ENCODE measurements around the gene SPP1. TPM values are rescaled to one million over a fixed set of nuclear protein-coding genes. Genes with fewer than 3 reads are reported as not detected.

Gene SPP1
- total RNA-seq, 1 experiment from 2014 or later = 4.1 TPM

GRCh38 chr4:88028946-88029345 lies 53.4 kb downstream of the SPP1 start:
- Histone ChIP-seq H3K9me2 (ENCODE audit: insufficient read depth) (no peaks in the 10 kb centered on the region), H3K9ac (ENCODE audit: low read length) (no peak overlapping the region), H3K4me3 (replicated peaks in 1 of 2; ENCODE audit: low read depth in 1 of 2, low read length in 2 of 2) (no peak overlapping the region), H3K79me2 (ENCODE audit: insufficient read depth, low read length) (no peaks in the 10 kb centered on the region), H4K20me1 (ENCODE audit: insufficient read depth) (no peaks in the 10 kb centered on the region), H3K27ac (ENCODE audit: low read depth, low read length) (no peak overlapping the region), H2AFZ (ENCODE audit: low read depth, low read length, poor library complexity, severe bottlenecking) (no peak overlapping the region), H3K36me3 (ENCODE audit: control insufficient read depth in 1 of 2, insufficient read depth in 2 of 2, low read length in 2 of 2) (no peaks in the 10 kb centered on the region; a peak in 1 of 4 replicates), H3K27me3 (ENCODE audit: insufficient read depth, low read length) (no peaks in the 10 kb centered on the region), H3K4me1 (ENCODE audit: control insufficient read depth in 1 of 2, insufficient read depth in 2 of 2, low read length in 2 of 2) (no peaks in the 10 kb centered on the region), H3K4me2 (ENCODE audit: low read length) (no peak overlapping the region), H3K9me3 (ENCODE audit: control insufficient read depth in 1 of 2, insufficient read depth in 1 of 2, low read depth in 1 of 2, low read length in 2 of 2) (peaks cover 0 to 5% of the 10 kb centered on the region in 2 experiments; a peak in 3 of 4 replicates)
- no peak for ATAC-seq
- no TSS peak for BruUV-seq (replicated peaks)
- no peak for TF ChIP-seq POLR2A (IDR thresholded peaks at IDR 0.05; ENCODE audit: borderline replicate concordance, extremely low read depth, insufficient read depth, insufficient read length)
- no peak for TF ChIP-seq POLR2AphosphoS5 (IDR thresholded peaks at IDR 0.05; ENCODE audit: low read depth, low read length)
- no peak for TF ChIP-seq CBX3 (IDR thresholded peaks at IDR 0.05; ENCODE audit: low read depth)
- TF ChIP-seq EZH2 (IDR thresholded peaks at IDR 0.05) = no peak
- TF ChIP-seq ZNF274 (IDR thresholded peaks at IDR 0.05; ENCODE audit: low read depth, low read length) = no peak
- no peak for TF ChIP-seq SRF (IDR thresholded peaks at IDR 0.05; ENCODE audit: low read depth)
- TF ChIP-seq ZFX (IDR thresholded peaks at IDR 0.05) = no peak
- no peak for TF ChIP-seq ELF1 (IDR thresholded peaks at IDR 0.05; ENCODE audit: borderline replicate concordance, low read depth)
- TF ChIP-seq EZH2phosphoT487 (IDR thresholded peaks at IDR 0.05; ENCODE audit: borderline replicate concordance) = no peak
- no peak for TF ChIP-seq CEBPB (IDR thresholded peaks at IDR 0.05; ENCODE audit: low read depth)
- TF ChIP-seq JUND (IDR thresholded peaks at IDR 0.05) = no peak
- RAD21 ChIA-PET (ENCODE audit: low non-redundant PET in 1 of 2, low total read pairs in 2 of 2, uncharacterized antibody in 2 of 2, unreplicated experiment in 2 of 2) = no interaction called here
- intact Hi-C loops (cut with micrococcal nuclease) = no loop called here
- POLR2A ChIA-PET = no interaction called here
- DNase-seq (ENCODE audit: low read depth, low spot score) = no peak
- CTCF ChIA-PET = no interaction called here

GRCh38 chr4:88029556-88029955 lies 54.0 kb downstream of the SPP1 start:
- intact Hi-C loops (cut with micrococcal nuclease) = no loop called here
- no peak for DNase-seq (ENCODE audit: low read depth, low spot score)
- Histone ChIP-seq H4K20me1 (ENCODE audit: insufficient read depth) (no peaks in the 10 kb centered on the region), H3K79me2 (ENCODE audit: insufficient read depth, low read length) (no peaks in the 10 kb centered on the region), H3K9me3 (ENCODE audit: control insufficient read depth in 1 of 2, insufficient read depth in 1 of 2, low read depth in 1 of 2, low read length in 2 of 2) (peaks cover 0 to 5% of the 10 kb centered on the region in 2 experiments; a peak in 3 of 4 replicates), H3K36me3 (ENCODE audit: control insufficient read depth in 1 of 2, insufficient read depth in 2 of 2, low read length in 2 of 2) (no peaks in the 10 kb centered on the region; a peak in 1 of 4 replicates), H3K9ac (ENCODE audit: low read length) (no peak overlapping the region), H3K9me2 (ENCODE audit: insufficient read depth) (no peaks in the 10 kb centered on the region), H3K4me1 (ENCODE audit: control insufficient read depth in 1 of 2, insufficient read depth in 2 of 2, low read length in 2 of 2) (no peaks in the 10 kb centered on the region), H3K4me2 (ENCODE audit: low read length) (no peak overlapping the region), H2AFZ (ENCODE audit: low read depth, low read length, poor library complexity, severe bottlenecking) (no peak overlapping the region), H3K4me3 (replicated peaks in 1 of 2; ENCODE audit: low read depth in 1 of 2, low read length in 2 of 2) (no peak overlapping the region), H3K27ac (ENCODE audit: low read depth, low read length) (no peak overlapping the region), H3K27me3 (ENCODE audit: insufficient read depth, low read length) (no peaks in the 10 kb centered on the region)
- POLR2A ChIA-PET = no interaction called here
- BruUV-seq (replicated peaks) = no TSS peak
- RAD21 ChIA-PET (ENCODE audit: low non-redundant PET in 1 of 2, low total read pairs in 2 of 2, uncharacterized antibody in 2 of 2, unreplicated experiment in 2 of 2) = no interaction called here
- no peak for ATAC-seq
- CTCF ChIA-PET = interaction anchor here (0.6 kb wide), 1 partner anchor 24 kb away, joined by 3 read pairs; no protein-coding TSS in a partner anchor
- no peak for TF ChIP-seq YY1 (IDR thresholded peaks at IDR 0.05; ENCODE audit: extremely low read depth, insufficient replicate concordance, low read depth, low read length)
- no peak for TF ChIP-seq JUND (IDR thresholded peaks at IDR 0.05)
- no peak for TF ChIP-seq CTCF (IDR thresholded peaks at IDR 0.05 in 2 of 3, conservative IDR thresholded peaks at IDR 0.05 in 1 of 3; ENCODE audit: borderline replicate concordance in 1 of 3, insufficient read depth in 1 of 3, low read depth in 2 of 3, low read length in 2 of 3)
- no peak for TF ChIP-seq SIN3A (IDR thresholded peaks at IDR 0.05; ENCODE audit: low read depth)
- no peak for TF ChIP-seq ATF3 (IDR thresholded peaks at IDR 0.05)
- no peak for TF ChIP-seq POLR2AphosphoS5 (IDR thresholded peaks at IDR 0.05; ENCODE audit: low read depth, low read length)
- no peak for TF ChIP-seq EZH2 (IDR thresholded peaks at IDR 0.05)
- no peak for TF ChIP-seq REST (IDR thresholded peaks at IDR 0.05; ENCODE audit: low read depth)
- no peak for TF ChIP-seq SP1 (IDR thresholded peaks at IDR 0.05; ENCODE audit: low read depth)
- no peak for TF ChIP-seq EGR1 (IDR thresholded peaks at IDR 0.05; ENCODE audit: low read depth)
